Stimulated activated CD4-positive, alpha-beta T cell treated with anti-CD3 and anti-CD28 coated beads, Interleukin-1b, Interleukin-23, amount 100 ng/mL, for 24 hours (primary cell): Measurements from ENCODE around the gene DNAJC24.
"Not testable (repeated sequence)": the region's sequence is repeated elsewhere in the genome, so short reads cannot be mapped to it uniquely, and the experiment has no call there.

Experiments used
- DNase-seq, 4 experiments: peaks; one replicate each; pipeline ENCODE4 v3.0.0-alpha.2; 2020; ENCODE audit warnings: low read depth in 4 of 4, low spot score in 1 of 4

Gene DNAJC24

GRCh38 chr11:31369348-31370329 lies at the start of gene DNAJC24, which contains the start of gene DCDC1:
TSS of gene DNAJC24 (plus strand) at chr11:31369860. CDS start at chr11:31370749, 889 bp downstream.
TSS of gene DCDC1 (minus strand) at chr11:31369739. CDS start at chr11:31328280, 41,459 bp downstream.
- peak; percentile 84 to 92 (median 92) for DNase-seq

GRCh38 chr11:31321494-31321893 lies 48.2 kb upstream of the DNAJC24 start:
- not testable (repeated sequence) for DNase-seq

GRCh38 chr11:31323145-31323544 lies 46.5 kb upstream of the DNAJC24 start:
- no peak for DNase-seq

- DNase-seq: no peak
Measured at GRCh38 chr11:31325160-31325559, 44.5 kb upstream of the DNAJC24 start.

- DNase-seq: no peak
Measured at GRCh38 chr11:31326470-31327148, 43.1 kb upstream of the DNAJC24 start.

- no peak for DNase-seq
Measured at GRCh38 chr11:31327417-31327816, 42.2 kb upstream of the DNAJC24 start.

- DNase-seq: no peak
Measured at GRCh38 chr11:31328697-31329096, 41.0 kb upstream of the DNAJC24 start.

GRCh38 chr11:31337806-31338205 lies 31.9 kb upstream of the DNAJC24 start:
- DNase-seq: no peak

GRCh38 chr11:31340903-31341572 lies 28.6 kb upstream of the DNAJC24 start:
- no peak for DNase-seq

GRCh38 chr11:31351168-31351567 lies 18.5 kb upstream of the DNAJC24 start:
- DNase-seq: no peak

GRCh38 chr11:31355131-31355530 lies 14.5 kb upstream of the DNAJC24 start:
- DNase-seq: no peak

GRCh38 chr11:31355817-31356216 lies 13.8 kb upstream of the DNAJC24 start:
- DNase-seq: no peak

GRCh38 chr11:31361743-31362142 lies 7.9 kb upstream of the DNAJC24 start:
- no peak for DNase-seq

- no peak for DNase-seq
Measured at GRCh38 chr11:31366795-31367194, 2.9 kb upstream of the DNAJC24 start.

- DNase-seq: no peak
Measured at GRCh38 chr11:31375879-31376278, 6.2 kb downstream of the DNAJC24 start.

GRCh38 chr11:31383116-31383515 lies 13.5 kb downstream of the DNAJC24 start:
- DNase-seq: no peak

- no peak for DNase-seq
Measured at GRCh38 chr11:31387379-31387778, 17.7 kb downstream of the DNAJC24 start.

- no peak for DNase-seq
Measured at GRCh38 chr11:31397239-31397834, 27.7 kb downstream of the DNAJC24 start.

- no peak for DNase-seq
Measured at GRCh38 chr11:31404614-31405013, 35.0 kb downstream of the DNAJC24 start.

- no peak for DNase-seq
Measured at GRCh38 chr11:31408201-31408600, 38.5 kb downstream of the DNAJC24 start.

- DNase-seq: no peak
Measured at GRCh38 chr11:31412946-31413345, 43.3 kb downstream of the DNAJC24 start.
